Uterus (tissue), 4 donors: ENCODE measurements around the gene PAX3. TPM values are rescaled to one million over a fixed set of nuclear protein-coding genes. Genes with fewer than 3 reads are reported as not detected.
"Not testable (repeated sequence)": the region's sequence is repeated elsewhere in the genome, so short reads cannot be mapped to it uniquely, and the experiment has no call there.

Source experiments
- DNase-seq, 2 donors: peaks; one replicate each; pipeline ENCODE4 v3.0.0-alpha.2; 2019 to 2020
- H3K27ac ChIP-seq, 2 donors: fragments of 200-600 bp; sonication (generic); 1 replicate in 1 of 2; 2 replicates in 1 of 2; pipeline ENCODE4 v1.5.1; 2016 to 2018
- H3K27me3 ChIP-seq, 2 donors: fragments of 200-600 bp; sonication (generic); one replicate each; pipeline ENCODE4 v1.5.1; 2018 to 2019; ENCODE audit warnings: control low read depth in 1 of 2
- H3K36me3 ChIP-seq, 2 donors: fragments of 200-600 bp; sonication (generic); one replicate each; pipeline ENCODE4 v1.5.1; 2019; ENCODE audit warnings: control low read depth in 1 of 2
- H3K4me1 ChIP-seq, 2 donors: fragments of 200-600 bp; sonication (generic); one replicate each; pipeline ENCODE4 v1.5.1; 2018 to 2019; ENCODE audit warnings: control low read depth in 1 of 2
- H3K4me3 ChIP-seq, 2 donors: fragments of 200-600 bp; sonication (generic); 1 replicate in 1 of 2; 2 replicates in 1 of 2; pipeline ENCODE4 v1.5.1; 2018 to 2019; ENCODE audit warnings: mild to moderate bottlenecking in 1 of 2
- H3K9me3 ChIP-seq, 2 donors: fragments of 200-600 bp; sonication (generic); one replicate each; pipeline ENCODE4 v1.5.1; 2019; ENCODE audit warnings: control low read depth in 1 of 2
- CTCF ChIP-seq, 4 experiments: fragments of 200-600 bp in 2 of 4; fragments of 450-650 bp in 2 of 4; sonication (generic) in 2 of 4; IDR thresholded peaks; one replicate each; pipeline ENCODE4 v1.5.1; 2016 to 2019; ENCODE audit warnings: antibody characterized with exemption in 4 of 4, mild to moderate bottlenecking in 2 of 4, moderate library complexity in 1 of 4
- POLR2A ChIP-seq, 2 donors: fragments of 450-650 bp; IDR thresholded peaks; one replicate each; pipeline ENCODE4 v1.6.1; 2016; ENCODE audit warnings: antibody characterized with exemption in 2 of 2, mild to moderate bottlenecking in 1 of 2, moderate library complexity in 1 of 2
- intact Hi-C: fragments of 100-400 bp; cut with DNase I; formaldehyde crosslinking; loops from one replicate; pipeline ENCODE4 v1.15.1; 2023; ENCODE audit warnings: low total_unique reads
- total RNA-seq, 4 donors: library from RNA; depleted of rRNA in 3 of 4; stranded (reverse); fragments of >200 nt in 3 of 4; gene quantifications; one replicate each; pipeline versions ENCODE4 v1.1.0 to v1.2.4, GENCODE V29; 2014 to 2023
- donor health status: DM: yes; HTN: yes; CAD: no.

PAX3 gene
- total RNA-seq, 4 donors from 2014 or later: not detected

GRCh38 chr2:222169346-222169745, 129.5 kb downstream of the PAX3 start:
- TF ChIP-seq CTCF (IDR thresholded peaks at IDR 0.05) (no peak), POLR2A (IDR thresholded peaks at IDR 0.05) (no peak)
- no peak overlapping the region for H3K4me3 ChIP-seq
- H3K4me1 ChIP-seq: no peaks in the 10 kb centered on the region
- H3K27me3 ChIP-seq: peaks cover 0 to 4% of the 10 kb centered on the region in 2 donors
- intact Hi-C loops: no loop called here
- no peak overlapping the region for H3K27ac ChIP-seq
- no peaks in the 10 kb centered on the region for H3K36me3 ChIP-seq
- H3K9me3 ChIP-seq: no peaks in the 10 kb centered on the region
- no peak for DNase-seq

DNA sequence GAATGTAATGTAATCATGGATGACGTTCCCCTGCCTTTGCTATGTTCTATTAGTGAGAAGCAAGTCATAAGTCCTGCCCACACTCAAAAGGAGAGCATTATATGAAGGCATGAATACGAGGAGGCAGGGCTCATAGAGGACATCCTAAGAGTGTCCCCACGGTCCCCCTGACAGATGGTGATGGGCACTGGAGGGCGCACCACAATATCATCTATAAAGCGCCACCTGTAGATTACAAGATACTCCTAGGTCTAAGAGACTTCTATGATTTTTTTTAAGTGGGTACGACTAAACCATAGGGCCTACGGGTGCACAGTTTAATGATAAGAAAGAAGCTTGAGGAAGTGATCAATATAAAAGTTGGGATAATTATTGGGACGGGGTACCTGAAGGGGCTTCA, 131.0 kb downstream of the PAX3 start:
- TF ChIP-seq POLR2A (IDR thresholded peaks at IDR 0.05) (no peak), CTCF (IDR thresholded peaks at IDR 0.05) (no peak)
- H3K27ac ChIP-seq: no peak overlapping the region

GRCh38 chr2:222160944-222161343, 137.9 kb downstream of the PAX3 start:
- Histone ChIP-seq H3K27me3 (peaks cover 0 to 4% of the 10 kb centered on the region in 2 donors), H3K27ac (no peak overlapping the region), H3K4me1 (no peaks in the 10 kb centered on the region), H3K4me3 (no peak overlapping the region), H3K9me3 (no peaks in the 10 kb centered on the region), H3K36me3 (no peaks in the 10 kb centered on the region)
- TF ChIP-seq CTCF (IDR thresholded peaks at IDR 0.05) (no peak), POLR2A (IDR thresholded peaks at IDR 0.05) (no peak)
- no peak for DNase-seq
- intact Hi-C loops: no loop called here

More for the DNA sequence above, 131.0 kb downstream of the PAX3 start:
- Histone ChIP-seq H3K36me3 (no peaks in the 10 kb centered on the region), H3K4me3 (no peak overlapping the region), H3K4me1 (no peaks in the 10 kb centered on the region), H3K27me3 (peaks cover 0 to 4% of the 10 kb centered on the region in 2 donors), H3K9me3 (no peaks in the 10 kb centered on the region)
- intact Hi-C loops: no loop called here
- no peak for DNase-seq

- no peak for DNase-seq
- Histone ChIP-seq H3K27ac (no peak overlapping the region), H3K4me3 (no peak overlapping the region), H3K4me1 (no peaks in the 10 kb centered on the region), H3K36me3 (no peaks in the 10 kb centered on the region), H3K27me3 (no peaks in the 10 kb centered on the region), H3K9me3 (no peaks in the 10 kb centered on the region)
- intact Hi-C loops: no loop called here
- TF ChIP-seq CTCF (IDR thresholded peaks at IDR 0.05): no peak
- no peak for TF ChIP-seq POLR2A (IDR thresholded peaks at IDR 0.05)
Measured at GRCh38 chr2:222160125-222160524, 138.7 kb downstream of the PAX3 start.

DNA sequence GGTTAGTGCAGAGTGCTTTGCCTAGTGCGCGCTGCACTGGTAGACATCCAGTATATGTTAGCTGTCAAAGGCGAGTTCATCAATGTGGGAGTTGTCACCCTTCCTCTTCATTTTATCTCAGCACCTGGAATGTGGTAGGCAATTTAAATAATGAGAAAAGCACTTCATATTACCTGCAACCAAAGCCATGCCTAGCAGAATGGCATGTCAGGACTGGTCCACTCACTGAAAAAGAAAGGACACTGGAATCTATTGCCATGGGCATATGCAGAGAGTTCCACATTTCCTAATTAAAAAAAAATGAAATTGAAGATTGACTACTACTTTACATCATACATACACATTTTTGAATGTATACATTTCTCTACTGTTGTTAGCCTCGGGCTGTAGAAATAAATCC, 139.6 kb downstream of the PAX3 start:
- Histone ChIP-seq H3K36me3 (no peaks in the 10 kb centered on the region), H3K27me3 (no peaks in the 10 kb centered on the region), H3K4me1 (no peaks in the 10 kb centered on the region), H3K9me3 (no peaks in the 10 kb centered on the region), H3K4me3 (no peak overlapping the region), H3K27ac (no peak overlapping the region)
- no peak for DNase-seq
- intact Hi-C loops: no loop called here
- no peak for TF ChIP-seq POLR2A (IDR thresholded peaks at IDR 0.05)
- TF ChIP-seq CTCF (IDR thresholded peaks at IDR 0.05): no peak

DNA sequence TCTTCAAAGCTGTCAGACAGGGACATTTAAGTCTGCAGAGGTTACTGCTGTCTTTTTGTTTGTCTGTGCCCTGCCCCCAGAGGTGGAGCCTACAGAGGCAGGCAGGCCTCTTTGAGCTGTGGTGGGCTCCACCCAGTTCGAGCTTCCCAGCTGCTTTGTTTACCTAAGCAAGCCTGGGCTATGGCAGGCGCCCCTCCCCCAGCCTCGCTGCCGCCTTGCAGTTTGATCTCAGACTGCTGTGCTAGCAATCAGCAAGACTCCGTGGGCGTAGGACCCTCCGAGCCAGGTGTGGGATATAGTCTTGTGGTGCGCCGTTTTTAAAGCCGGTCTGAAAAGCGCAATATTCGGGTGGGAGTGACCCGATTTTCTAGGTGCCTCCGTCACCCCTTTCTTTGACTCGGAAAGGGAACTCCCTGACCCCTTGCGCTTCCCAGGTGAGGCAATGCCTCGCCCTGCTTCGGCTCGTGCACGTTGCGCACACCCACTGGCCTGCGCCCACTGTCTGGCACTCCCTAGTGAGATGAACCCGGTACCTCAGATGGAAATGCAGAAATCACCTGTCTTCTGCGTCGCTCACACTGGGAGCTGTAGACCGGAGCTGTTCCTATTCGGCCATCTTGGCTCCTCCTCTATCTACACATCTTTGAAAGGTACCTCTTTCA, 143.7 kb downstream of the PAX3 start:
- H3K4me3 ChIP-seq, H3K27ac ChIP-seq, H3K4me1 ChIP-seq, H3K36me3 ChIP-seq, H3K27me3 ChIP-seq, intact Hi-C loops, DNase-seq, H3K9me3 ChIP-seq: not testable (repeated sequence)
